ENCODE measurements around the gene EFTUD2.

EFTUD2 gene

DNA sequence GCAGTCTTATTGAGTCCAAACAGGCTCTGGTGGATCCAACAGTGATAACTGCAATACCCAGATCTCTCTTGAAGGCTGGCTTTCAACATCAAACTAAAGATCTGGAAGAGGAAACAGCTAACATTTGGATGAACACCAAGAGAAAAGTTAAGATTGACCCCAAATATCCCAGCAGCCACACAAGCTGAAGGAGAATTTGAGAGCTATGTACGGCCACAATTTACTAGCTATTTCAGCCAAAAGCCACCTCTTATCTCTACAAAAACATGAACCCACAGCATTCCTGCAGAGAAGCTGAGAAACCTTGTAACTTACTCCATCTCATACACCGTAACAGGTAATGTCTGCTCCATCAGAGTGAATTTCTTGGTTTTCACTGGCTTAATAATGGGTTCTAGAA, 14.3 kb downstream of the EFTUD2 start:
- no CpG with 5 or more reads among the region's 2 CpGs for WGBS (ENCODE audit: extremely low coverage, insufficient coverage, low lambda C conversion rate)
- Histone ChIP-seq H3K4me1 (ENCODE audit: control insufficient read depth, low read depth, low read length) (no peaks in the 10 kb centered on the region), H2BK120ac (ENCODE audit: low read depth, low read length) (no peak overlapping the region), H4K8ac (ENCODE audit: low read depth, low read length) (no peak overlapping the region), H3K9ac (ENCODE audit: low read length) (no peak overlapping the region), H3K79me1 (ENCODE audit: low read length) (peaks cover 13% of the 10 kb centered on the region), H3K4me3 (ENCODE audit: low read length) (no peak overlapping the region), H3K4me2 (ENCODE audit: low read length) (no peak overlapping the region), H3K27ac (ENCODE audit: low read depth, low read length) (no peak overlapping the region), H4K5ac (ENCODE audit: low read length) (no peak overlapping the region), H3K79me2 (ENCODE audit: control insufficient read depth, insufficient read depth, low read length) (peaks cover 12% of the 10 kb centered on the region), H3K18ac (ENCODE audit: low read length) (no peak overlapping the region), H3K4ac (ENCODE audit: low read depth, low read length) (no peak overlapping the region), H3K23ac (ENCODE audit: low read length) (no peak overlapping the region), H3K36me3 (ENCODE audit: control insufficient read depth, insufficient read depth, low read length) (peaks cover 8% of the 10 kb centered on the region), H2BK5ac (ENCODE audit: low read length) (no peak overlapping the region), H2AK5ac (ENCODE audit: low read length) (no peak overlapping the region), H2BK15ac (replicated peaks; ENCODE audit: low read depth) (no peak overlapping the region), H3K56ac (ENCODE audit: low read length) (no peak overlapping the region), H3K27me3 (ENCODE audit: insufficient read depth, low read length, poor library complexity) (no peaks in the 10 kb centered on the region)
- DNase-seq: no peak

DNA sequence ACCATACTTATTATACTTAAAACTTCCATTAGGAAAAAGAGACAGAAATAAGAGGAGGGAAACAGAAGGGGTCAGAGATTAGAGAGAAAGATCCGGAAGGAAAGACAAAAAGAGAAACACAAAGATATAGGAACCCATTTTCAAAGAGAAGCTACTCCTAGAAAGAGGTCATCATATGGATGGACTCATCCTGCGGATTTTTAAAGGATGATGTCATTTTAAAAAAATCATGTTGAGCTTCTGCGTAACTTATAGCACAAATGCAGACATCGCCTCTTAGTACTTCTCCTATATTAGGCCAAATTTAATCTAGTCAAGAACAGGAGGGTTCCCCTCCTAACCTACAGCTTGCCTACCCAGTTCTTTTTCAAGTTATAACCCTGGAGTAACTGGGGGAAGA, 18.1 kb downstream of the EFTUD2 start:
- Histone ChIP-seq H3K9ac (ENCODE audit: low read length) (no peak overlapping the region), H3K4me3 (ENCODE audit: low read length) (no peak overlapping the region), H3K4me1 (ENCODE audit: control insufficient read depth, low read depth, low read length) (no peaks in the 10 kb centered on the region), H3K36me3 (ENCODE audit: control insufficient read depth, insufficient read depth, low read length) (peaks cover 5% of the 10 kb centered on the region), H2AK5ac (ENCODE audit: low read length) (no peak overlapping the region), H3K23ac (ENCODE audit: low read length) (no peak overlapping the region), H2BK5ac (ENCODE audit: low read length) (no peak overlapping the region), H3K4ac (ENCODE audit: low read depth, low read length) (no peak overlapping the region), H3K18ac (ENCODE audit: low read length) (no peak overlapping the region), H2BK120ac (ENCODE audit: low read depth, low read length) (no peak overlapping the region), H3K79me1 (ENCODE audit: low read length) (no peaks in the 10 kb centered on the region), H3K79me2 (ENCODE audit: control insufficient read depth, insufficient read depth, low read length) (no peaks in the 10 kb centered on the region), H2BK15ac (replicated peaks; ENCODE audit: low read depth) (no peak overlapping the region), H4K5ac (ENCODE audit: low read length) (no peak overlapping the region), H3K4me2 (ENCODE audit: low read length) (no peak overlapping the region), H3K56ac (ENCODE audit: low read length) (no peak overlapping the region), H3K27ac (ENCODE audit: low read depth, low read length) (no peak overlapping the region), H3K27me3 (ENCODE audit: insufficient read depth, low read length, poor library complexity) (no peaks in the 10 kb centered on the region), H4K8ac (ENCODE audit: low read depth, low read length) (no peak overlapping the region)
- no peak for DNase-seq
- no CpG with 5 or more reads among the region's 4 CpGs for WGBS (ENCODE audit: extremely low coverage, insufficient coverage, low lambda C conversion rate)

DNA sequence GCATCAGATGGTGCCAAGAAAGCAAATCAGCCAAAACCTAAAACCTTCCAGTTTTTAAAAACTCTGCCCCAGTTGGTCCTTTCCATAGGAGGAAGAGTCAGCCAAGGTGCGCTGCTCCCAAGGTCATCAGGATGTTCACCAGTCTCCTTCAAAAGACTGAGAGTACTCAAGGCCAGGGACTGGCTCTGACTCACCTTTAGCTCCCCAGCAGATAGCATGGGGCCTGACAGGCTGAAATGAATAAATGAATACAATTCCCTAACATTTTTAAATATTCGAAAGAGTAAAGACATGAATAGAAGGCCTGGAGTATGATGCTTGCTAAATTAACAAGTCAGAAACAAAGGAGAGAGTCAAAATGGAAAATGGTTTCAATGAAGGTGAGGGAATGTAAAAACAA, 19.2 kb downstream of the EFTUD2 start:
- no peak overlapping the region for H4K8ac ChIP-seq (ENCODE audit: low read depth, low read length)
- no CpG with 5 or more reads among the region's 2 CpGs for WGBS (ENCODE audit: extremely low coverage, insufficient coverage, low lambda C conversion rate)
- H3K4me2 ChIP-seq (ENCODE audit: low read length): no peak overlapping the region
- no peak overlapping the region for H3K23ac ChIP-seq (ENCODE audit: low read length)
- peak overlapping the region; percentile 34 for H3K56ac ChIP-seq (ENCODE audit: low read length)
- H2BK15ac ChIP-seq (replicated peaks; ENCODE audit: low read depth): no peak overlapping the region
- no peak overlapping the region for H2AK5ac ChIP-seq (ENCODE audit: low read length)
- H3K4me1 ChIP-seq (ENCODE audit: control insufficient read depth, low read depth, low read length): no peaks in the 10 kb centered on the region
- H4K5ac ChIP-seq (ENCODE audit: low read length): no peak overlapping the region
- H3K79me2 ChIP-seq (ENCODE audit: control insufficient read depth, insufficient read depth, low read length): no peaks in the 10 kb centered on the region
- H3K27ac ChIP-seq (ENCODE audit: low read depth, low read length): peak overlapping the region; percentile 6
- H3K4ac ChIP-seq (ENCODE audit: low read depth, low read length): no peak overlapping the region
- H3K36me3 ChIP-seq (ENCODE audit: control insufficient read depth, insufficient read depth, low read length): peaks cover 5% of the 10 kb centered on the region
- no peak overlapping the region for H2BK120ac ChIP-seq (ENCODE audit: low read depth, low read length)
- H3K79me1 ChIP-seq (ENCODE audit: low read length): no peaks in the 10 kb centered on the region
- no peak overlapping the region for H3K9ac ChIP-seq (ENCODE audit: low read length)
- H3K4me3 ChIP-seq (ENCODE audit: low read length): no peak overlapping the region
- peak; percentile 49 for DNase-seq
- H3K18ac ChIP-seq (ENCODE audit: low read length): no peak overlapping the region
- H2BK5ac ChIP-seq (ENCODE audit: low read length): no peak overlapping the region
- no peaks in the 10 kb centered on the region for H3K27me3 ChIP-seq (ENCODE audit: insufficient read depth, low read length, poor library complexity)

DNA sequence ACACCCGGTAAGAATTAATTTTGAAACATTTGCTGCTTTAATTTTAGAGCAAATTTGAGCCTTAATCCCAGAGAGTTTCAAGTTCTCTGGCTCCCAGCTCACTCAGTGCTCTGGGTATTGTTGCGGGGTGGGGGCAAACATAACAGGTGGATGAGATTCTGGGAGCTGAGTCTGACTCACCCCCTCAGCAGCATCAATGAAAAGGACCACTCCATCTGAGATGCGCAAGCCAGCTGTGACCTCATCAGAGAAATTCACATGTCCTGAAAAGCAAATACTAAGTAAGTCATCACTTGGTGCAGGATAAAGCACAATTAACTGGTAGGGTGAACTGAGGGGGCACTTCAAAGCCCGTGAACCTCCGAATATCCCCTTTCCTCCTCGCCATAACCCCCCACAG, 19.9 kb downstream of the EFTUD2 start:
- no peak overlapping the region for H2BK5ac ChIP-seq (ENCODE audit: low read length)
- H3K4me1 ChIP-seq (ENCODE audit: control insufficient read depth, low read depth, low read length): no peaks in the 10 kb centered on the region
- no CpG with 5 or more reads among the region's 6 CpGs for WGBS (ENCODE audit: extremely low coverage, insufficient coverage, low lambda C conversion rate)
- H3K4me2 ChIP-seq (ENCODE audit: low read length): no peak overlapping the region
- no peak overlapping the region for H3K9ac ChIP-seq (ENCODE audit: low read length)
- no peaks in the 10 kb centered on the region for H3K79me1 ChIP-seq (ENCODE audit: low read length)
- peak overlapping the region; percentile 6 for H3K27ac ChIP-seq (ENCODE audit: low read depth, low read length)
- no peak overlapping the region for H2AK5ac ChIP-seq (ENCODE audit: low read length)
- no peak overlapping the region for H3K56ac ChIP-seq (ENCODE audit: low read length)
- no peak overlapping the region for H3K23ac ChIP-seq (ENCODE audit: low read length)
- H3K79me2 ChIP-seq (ENCODE audit: control insufficient read depth, insufficient read depth, low read length): no peaks in the 10 kb centered on the region
- no peak for DNase-seq
- H3K36me3 ChIP-seq (ENCODE audit: control insufficient read depth, insufficient read depth, low read length): peaks cover 6% of the 10 kb centered on the region
- H4K8ac ChIP-seq (ENCODE audit: low read depth, low read length): no peak overlapping the region
- H3K4ac ChIP-seq (ENCODE audit: low read depth, low read length): no peak overlapping the region
- no peak overlapping the region for H2BK15ac ChIP-seq (replicated peaks; ENCODE audit: low read depth)
- H3K4me3 ChIP-seq (ENCODE audit: low read length): no peak overlapping the region
- H4K5ac ChIP-seq (ENCODE audit: low read length): no peak overlapping the region
- H3K27me3 ChIP-seq (ENCODE audit: insufficient read depth, low read length, poor library complexity): no peaks in the 10 kb centered on the region
- no peak overlapping the region for H3K18ac ChIP-seq (ENCODE audit: low read length)
- H2BK120ac ChIP-seq (ENCODE audit: low read depth, low read length): no peak overlapping the region

DNA sequence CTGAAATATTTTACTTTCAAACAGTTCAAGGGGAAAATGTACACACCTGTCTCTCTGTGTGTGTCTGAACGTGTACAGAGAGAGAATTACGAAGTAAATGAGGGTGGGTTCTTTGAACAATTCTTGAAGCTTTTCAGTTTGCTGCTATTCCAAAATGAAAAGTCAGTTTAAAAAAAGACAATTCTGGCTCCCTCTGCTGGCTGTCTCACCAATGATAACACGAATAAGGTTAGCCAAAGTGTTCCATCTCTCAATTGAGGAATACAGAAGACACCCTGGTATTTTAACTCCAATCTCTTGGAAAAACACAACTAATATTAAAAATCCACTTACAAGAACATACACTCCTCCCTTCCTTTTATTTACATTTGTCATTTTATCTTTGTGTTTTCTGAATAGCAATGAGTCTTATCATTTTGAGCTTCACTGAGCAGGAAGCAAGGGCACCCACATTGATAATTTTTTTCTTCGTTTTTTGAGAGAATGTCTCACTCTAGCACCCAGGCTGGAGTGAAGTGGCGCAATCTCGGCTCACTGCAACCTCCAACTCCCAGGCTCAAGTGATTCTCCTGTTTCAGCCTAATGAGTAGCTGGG, 20.5 kb downstream of the EFTUD2 start:
- no peak overlapping the region for H3K4me3 ChIP-seq (ENCODE audit: low read length)
- no peak overlapping the region for H3K4me2 ChIP-seq (ENCODE audit: low read length)
- no CpG with 5 or more reads among the region's 6 CpGs for WGBS (ENCODE audit: extremely low coverage, insufficient coverage, low lambda C conversion rate)
- H3K27me3 ChIP-seq (ENCODE audit: insufficient read depth, low read length, poor library complexity): no peaks in the 10 kb centered on the region
- peaks cover 6% of the 10 kb centered on the region for H3K36me3 ChIP-seq (ENCODE audit: control insufficient read depth, insufficient read depth, low read length)
- no peak overlapping the region for H3K23ac ChIP-seq (ENCODE audit: low read length)
- no peaks in the 10 kb centered on the region for H3K79me2 ChIP-seq (ENCODE audit: control insufficient read depth, insufficient read depth, low read length)
- no peak overlapping the region for H4K5ac ChIP-seq (ENCODE audit: low read length)
- peak; percentile 20 for DNase-seq
- no peaks in the 10 kb centered on the region for H3K79me1 ChIP-seq (ENCODE audit: low read length)
- no peak overlapping the region for H2AK5ac ChIP-seq (ENCODE audit: low read length)
- H2BK5ac ChIP-seq (ENCODE audit: low read length): no peak overlapping the region
- H3K56ac ChIP-seq (ENCODE audit: low read length): no peak overlapping the region
- H2BK120ac ChIP-seq (ENCODE audit: low read depth, low read length): no peak overlapping the region
- H2BK15ac ChIP-seq (replicated peaks; ENCODE audit: low read depth): no peak overlapping the region
- no peak overlapping the region for H3K4ac ChIP-seq (ENCODE audit: low read depth, low read length)
- H3K4me1 ChIP-seq (ENCODE audit: control insufficient read depth, low read depth, low read length): no peaks in the 10 kb centered on the region
- H4K8ac ChIP-seq (ENCODE audit: low read depth, low read length): no peak overlapping the region
- H3K9ac ChIP-seq (ENCODE audit: low read length): no peak overlapping the region
- no peak overlapping the region for H3K27ac ChIP-seq (ENCODE audit: low read depth, low read length)
- H3K18ac ChIP-seq (ENCODE audit: low read length): no peak overlapping the region

DNA sequence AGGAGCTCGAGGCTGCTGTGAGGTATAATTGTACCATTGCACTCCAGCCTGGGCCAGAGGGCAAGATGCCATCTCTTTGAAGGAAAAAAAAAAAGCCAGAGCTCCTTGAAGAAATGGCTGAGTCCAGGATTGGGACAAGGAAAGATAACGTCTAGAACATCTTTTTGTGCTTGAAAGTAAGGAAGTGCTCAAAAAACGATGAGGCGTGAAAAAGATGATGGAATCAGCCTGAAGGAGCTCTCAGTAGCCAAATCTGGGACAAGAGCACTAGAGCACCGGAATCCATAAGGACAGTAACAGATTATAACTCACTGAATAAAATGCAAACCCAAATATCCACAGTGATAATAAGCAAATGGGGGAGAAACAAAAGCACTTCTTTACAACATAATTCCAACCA, 22.1 kb downstream of the EFTUD2 start:
- Histone ChIP-seq H3K23ac (ENCODE audit: low read length) (no peak overlapping the region), H2BK15ac (replicated peaks; ENCODE audit: low read depth) (no peak overlapping the region), H2BK120ac (ENCODE audit: low read depth, low read length) (no peak overlapping the region), H3K27me3 (ENCODE audit: insufficient read depth, low read length, poor library complexity) (no peaks in the 10 kb centered on the region), H3K4me3 (ENCODE audit: low read length) (no peak overlapping the region), H3K79me2 (ENCODE audit: control insufficient read depth, insufficient read depth, low read length) (no peaks in the 10 kb centered on the region), H3K79me1 (ENCODE audit: low read length) (no peaks in the 10 kb centered on the region), H4K8ac (ENCODE audit: low read depth, low read length) (no peak overlapping the region), H3K4ac (ENCODE audit: low read depth, low read length) (no peak overlapping the region), H2BK5ac (ENCODE audit: low read length) (no peak overlapping the region), H3K4me2 (ENCODE audit: low read length) (no peak overlapping the region), H2AK5ac (ENCODE audit: low read length) (no peak overlapping the region), H3K9ac (ENCODE audit: low read length) (no peak overlapping the region), H4K5ac (ENCODE audit: low read length) (no peak overlapping the region), H3K36me3 (ENCODE audit: control insufficient read depth, insufficient read depth, low read length) (peaks cover 10% of the 10 kb centered on the region), H3K27ac (ENCODE audit: low read depth, low read length) (no peak overlapping the region), H3K18ac (ENCODE audit: low read length) (no peak overlapping the region), H3K4me1 (ENCODE audit: control insufficient read depth, low read depth, low read length) (no peaks in the 10 kb centered on the region), H3K56ac (ENCODE audit: low read length) (no peak overlapping the region)
- WGBS (ENCODE audit: extremely low coverage, insufficient coverage, low lambda C conversion rate): no CpG with 5 or more reads among the region's 5 CpGs
- no peak for DNase-seq
